Prostate gland (tissue), 2 donors: ENCODE measurements around the gene SLAMF8.

Source experiments
- POLR2A ChIP-seq: fragments of 450-650 bp; IDR thresholded peaks from one replicate; pipeline ENCODE4 v1.6.1; 2016; ENCODE audit warnings: antibody characterized with exemption, mild to moderate bottlenecking
- POLR2AphosphoS5 ChIP-seq: sonication (generic); formaldehyde crosslinking; IDR thresholded peaks from one replicate; pipeline ENCODE4 v1.6.1; 2017; ENCODE audit warnings: antibody characterized with exemption
- TF ChIP-seq, protein P1 (sequence below), 4 experiments: fragments of 200-600 bp in 2 of 4; fragments of 450-650 bp in 2 of 4; sonication (generic) in 2 of 4; IDR thresholded peaks; 1 replicate in 3 of 4; 2 replicates in 1 of 4; pipeline ENCODE4 v1.5.1; 2016 to 2019; ENCODE audit warnings: antibody characterized with exemption in 4 of 4, mild to moderate bottlenecking in 2 of 4, moderate library complexity in 2 of 4

DNA sequence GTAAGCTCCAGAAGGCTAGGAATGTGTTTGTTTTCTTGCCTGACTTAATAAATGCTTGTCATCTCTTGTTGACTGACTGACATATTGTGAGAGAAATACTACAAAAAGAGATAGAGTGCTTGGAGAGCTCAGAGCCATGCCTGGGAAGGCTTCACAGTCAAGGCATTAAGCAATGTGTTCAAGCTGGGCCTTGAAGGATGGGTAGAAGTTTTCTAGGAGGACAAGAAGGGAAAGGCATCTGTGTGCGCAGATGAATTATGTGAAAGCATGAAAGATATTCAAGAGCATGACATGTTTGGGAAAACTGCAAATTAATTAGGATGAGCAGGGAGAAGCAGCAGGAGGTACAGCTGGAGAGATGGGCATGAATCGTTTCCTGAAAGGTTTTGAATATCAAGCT lies 5.6 kb downstream of the SLAMF8 start:
- TF ChIP-seq, protein P1, sequence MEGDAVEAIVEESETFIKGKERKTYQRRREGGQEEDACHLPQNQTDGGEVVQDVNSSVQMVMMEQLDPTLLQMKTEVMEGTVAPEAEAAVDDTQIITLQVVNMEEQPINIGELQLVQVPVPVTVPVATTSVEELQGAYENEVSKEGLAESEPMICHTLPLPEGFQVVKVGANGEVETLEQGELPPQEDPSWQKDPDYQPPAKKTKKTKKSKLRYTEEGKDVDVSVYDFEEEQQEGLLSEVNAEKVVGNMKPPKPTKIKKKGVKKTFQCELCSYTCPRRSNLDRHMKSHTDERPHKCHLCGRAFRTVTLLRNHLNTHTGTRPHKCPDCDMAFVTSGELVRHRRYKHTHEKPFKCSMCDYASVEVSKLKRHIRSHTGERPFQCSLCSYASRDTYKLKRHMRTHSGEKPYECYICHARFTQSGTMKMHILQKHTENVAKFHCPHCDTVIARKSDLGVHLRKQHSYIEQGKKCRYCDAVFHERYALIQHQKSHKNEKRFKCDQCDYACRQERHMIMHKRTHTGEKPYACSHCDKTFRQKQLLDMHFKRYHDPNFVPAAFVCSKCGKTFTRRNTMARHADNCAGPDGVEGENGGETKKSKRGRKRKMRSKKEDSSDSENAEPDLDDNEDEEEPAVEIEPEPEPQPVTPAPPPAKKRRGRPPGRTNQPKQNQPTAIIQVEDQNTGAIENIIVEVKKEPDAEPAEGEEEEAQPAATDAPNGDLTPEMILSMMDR (IDR thresholded peaks at IDR 0.05): no peak
- no peak for TF ChIP-seq POLR2A
- no peak for TF ChIP-seq POLR2AphosphoS5
